ENCODE measurements around the gene CHRNA10. TPM values are rescaled to one million over a fixed set of nuclear protein-coding genes. Genes with fewer than 3 reads are reported as not detected.

Gene CHRNA10
- total and polyA plus RNA-seq, 2 experiments from 2014 or later, result 1.1 TPM; not detected in 1

DNA sequence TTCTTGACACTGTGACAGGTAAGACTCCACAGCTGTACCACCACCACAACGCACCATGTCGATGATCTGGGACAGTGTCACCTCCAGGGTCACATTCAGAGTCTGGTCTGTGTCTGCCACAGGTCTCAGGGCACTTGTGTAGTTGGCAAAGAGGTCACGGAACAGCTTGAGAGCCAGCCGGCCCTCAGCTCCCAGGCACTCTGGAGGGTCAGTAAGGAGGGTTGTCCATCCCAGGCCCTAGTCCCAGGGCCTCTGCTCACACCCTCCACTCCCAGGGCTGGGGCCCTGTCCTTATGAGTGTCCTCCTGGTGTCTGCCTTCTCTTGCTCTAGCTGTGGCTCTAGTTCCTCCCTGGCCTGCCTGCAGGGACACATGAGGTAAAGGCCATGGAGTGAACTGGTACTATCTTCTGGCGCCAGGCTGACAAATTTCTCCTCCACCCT, 1.4 kb downstream of the CHRNA10 start:
- peaks cover 15% of the 10 kb centered on the region for H3K36me3 ChIP-seq
- H3K27ac ChIP-seq, result peak overlapping the region; percentile 68
- H3K4me1 ChIP-seq (ENCODE audit: low read depth), result peaks cover 9% of the 10 kb centered on the region
- no peaks in the 10 kb centered on the region for H3K9me3 ChIP-seq (ENCODE audit: low read depth)
- H3K27me3 ChIP-seq, result no peaks in the 10 kb centered on the region
- peak in 1 of 2 donors; percentile 52 for DNase-seq (ENCODE audit: low read depth in 1 of 2, low spot score in 1 of 2)
- no peak overlapping the region for H3K4me3 ChIP-seq
- TF ChIP-seq, protein P1, sequence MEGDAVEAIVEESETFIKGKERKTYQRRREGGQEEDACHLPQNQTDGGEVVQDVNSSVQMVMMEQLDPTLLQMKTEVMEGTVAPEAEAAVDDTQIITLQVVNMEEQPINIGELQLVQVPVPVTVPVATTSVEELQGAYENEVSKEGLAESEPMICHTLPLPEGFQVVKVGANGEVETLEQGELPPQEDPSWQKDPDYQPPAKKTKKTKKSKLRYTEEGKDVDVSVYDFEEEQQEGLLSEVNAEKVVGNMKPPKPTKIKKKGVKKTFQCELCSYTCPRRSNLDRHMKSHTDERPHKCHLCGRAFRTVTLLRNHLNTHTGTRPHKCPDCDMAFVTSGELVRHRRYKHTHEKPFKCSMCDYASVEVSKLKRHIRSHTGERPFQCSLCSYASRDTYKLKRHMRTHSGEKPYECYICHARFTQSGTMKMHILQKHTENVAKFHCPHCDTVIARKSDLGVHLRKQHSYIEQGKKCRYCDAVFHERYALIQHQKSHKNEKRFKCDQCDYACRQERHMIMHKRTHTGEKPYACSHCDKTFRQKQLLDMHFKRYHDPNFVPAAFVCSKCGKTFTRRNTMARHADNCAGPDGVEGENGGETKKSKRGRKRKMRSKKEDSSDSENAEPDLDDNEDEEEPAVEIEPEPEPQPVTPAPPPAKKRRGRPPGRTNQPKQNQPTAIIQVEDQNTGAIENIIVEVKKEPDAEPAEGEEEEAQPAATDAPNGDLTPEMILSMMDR (IDR thresholded peaks at IDR 0.05; ENCODE audit: low read depth, low read length), result no peak

DNA sequence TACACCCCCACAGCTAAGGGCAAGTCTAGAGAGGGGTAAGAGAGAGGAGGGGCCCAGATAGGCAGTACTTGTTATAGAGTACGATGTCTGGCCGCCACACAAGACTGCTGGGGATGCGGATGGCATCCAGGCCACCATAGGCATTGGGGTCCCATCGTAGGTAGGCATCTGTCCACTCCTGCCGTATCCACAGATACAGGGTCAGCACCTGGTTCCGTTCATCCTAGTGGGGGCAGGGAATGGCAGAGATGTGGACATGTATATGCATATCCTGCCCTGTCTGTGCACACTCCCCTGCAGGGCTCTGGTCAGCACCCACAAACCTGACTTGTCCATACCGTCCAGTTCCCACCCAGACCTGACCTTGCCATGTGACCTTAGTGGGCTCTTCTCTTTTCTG, 2.1 kb downstream of the CHRNA10 start:
- no peaks in the 10 kb centered on the region for H3K27me3 ChIP-seq
- H3K4me3 ChIP-seq, result no peak overlapping the region
- DNase-seq (ENCODE audit: low read depth in 1 of 2, low spot score in 1 of 2), result no peak
- H3K4me1 ChIP-seq (ENCODE audit: low read depth), result peaks cover 9% of the 10 kb centered on the region
- H3K9me3 ChIP-seq (ENCODE audit: low read depth), result no peaks in the 10 kb centered on the region
- peak overlapping the region; percentile 68 for H3K27ac ChIP-seq
- TF ChIP-seq, protein P1 (IDR thresholded peaks at IDR 0.05; ENCODE audit: low read depth, low read length), result no peak
- peaks cover 9% of the 10 kb centered on the region for H3K36me3 ChIP-seq

DNA sequence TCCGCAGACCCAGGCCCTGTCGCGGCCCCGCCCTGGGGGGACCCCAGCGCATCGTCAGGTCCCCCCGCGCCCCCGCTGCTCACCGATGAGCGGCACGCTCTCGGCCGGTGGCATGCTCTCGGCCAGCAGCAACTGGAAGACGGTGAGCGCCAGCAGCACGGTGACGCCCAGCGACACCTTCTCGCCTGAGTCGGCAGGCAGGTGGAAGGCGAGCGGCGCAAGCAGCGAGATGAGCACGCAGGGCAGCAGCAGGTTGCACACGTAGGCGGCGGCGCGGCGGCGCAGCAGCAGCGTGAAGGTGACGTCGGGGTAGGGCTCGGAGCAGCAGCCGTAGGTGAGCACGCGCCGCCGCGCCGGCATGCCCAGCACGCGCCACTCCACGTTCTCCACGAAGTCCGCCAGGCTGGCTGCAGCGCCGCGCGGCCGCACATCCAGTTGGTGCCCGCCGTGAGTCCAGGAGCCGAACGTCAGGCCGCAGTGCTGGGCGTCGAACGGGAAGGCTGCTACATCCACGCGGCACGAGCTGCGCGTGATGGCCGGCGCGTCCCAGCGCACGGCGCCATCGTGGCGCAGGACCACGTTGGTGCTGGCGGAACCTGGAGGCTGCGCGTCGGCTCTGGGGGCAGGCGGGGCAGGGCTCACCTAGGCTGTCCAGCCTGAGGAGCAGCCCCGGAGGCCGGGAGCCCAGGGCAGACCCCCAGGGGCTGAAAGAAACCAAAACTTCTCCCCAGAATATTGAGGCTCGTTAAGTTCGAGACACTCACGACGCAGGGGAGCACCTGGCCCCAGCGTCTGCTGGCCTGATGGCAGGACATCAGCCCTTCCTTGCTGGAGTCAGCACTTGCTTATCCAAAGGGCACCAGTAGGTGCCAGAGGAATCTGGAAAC, 3.8 kb downstream of the CHRNA10 start:
- Histone ChIP-seq H3K36me3 (no peaks in the 10 kb centered on the region), H3K4me1 (ENCODE audit: low read depth) (peaks cover 9% of the 10 kb centered on the region), H3K27me3 (no peaks in the 10 kb centered on the region), H3K9me3 (ENCODE audit: low read depth) (no peaks in the 10 kb centered on the region), H3K4me3 (no peak overlapping the region), H3K27ac (no peak overlapping the region)
- DNase-seq (ENCODE audit: low read depth in 1 of 2, low spot score in 1 of 2), result no peak
- TF ChIP-seq, protein P1 (IDR thresholded peaks at IDR 0.05; ENCODE audit: low read depth, low read length), result no peak

DNA sequence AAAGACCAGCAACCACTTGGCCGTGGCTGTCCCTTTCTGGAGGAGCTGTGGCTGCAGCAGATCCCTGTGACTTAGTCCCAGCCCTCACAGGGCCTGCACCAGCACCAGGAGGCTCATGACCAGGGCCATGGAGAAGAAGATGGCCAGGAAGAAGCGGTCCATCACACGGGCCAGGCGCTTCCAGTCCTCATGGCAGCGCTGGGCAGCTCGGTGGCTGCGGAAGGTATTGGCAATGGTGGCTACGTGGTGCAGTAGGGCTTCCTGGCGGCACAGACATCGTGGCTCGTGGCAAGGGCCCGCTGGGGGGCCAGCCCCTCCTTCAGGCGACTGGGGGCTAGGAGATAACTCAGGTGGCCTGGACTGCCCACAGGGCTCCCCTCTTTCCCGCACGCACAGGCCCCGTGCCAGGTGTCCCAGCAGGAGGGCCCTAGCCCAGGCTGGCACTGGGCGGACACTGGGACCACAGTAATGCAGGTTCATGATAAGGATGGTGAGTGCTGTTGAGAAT, 5.1 kb downstream of the CHRNA10 start:
- DNase-seq (ENCODE audit: low read depth in 1 of 2, low spot score in 1 of 2), result no peak
- TF ChIP-seq, protein P1 (IDR thresholded peaks at IDR 0.05; ENCODE audit: low read depth, low read length), result no peak
- Histone ChIP-seq H3K36me3 (no peaks in the 10 kb centered on the region), H3K4me1 (ENCODE audit: low read depth) (peaks cover 9% of the 10 kb centered on the region), H3K9me3 (ENCODE audit: low read depth) (no peaks in the 10 kb centered on the region), H3K4me3 (no peak overlapping the region), H3K27ac (no peak overlapping the region), H3K27me3 (no peaks in the 10 kb centered on the region)

DNA sequence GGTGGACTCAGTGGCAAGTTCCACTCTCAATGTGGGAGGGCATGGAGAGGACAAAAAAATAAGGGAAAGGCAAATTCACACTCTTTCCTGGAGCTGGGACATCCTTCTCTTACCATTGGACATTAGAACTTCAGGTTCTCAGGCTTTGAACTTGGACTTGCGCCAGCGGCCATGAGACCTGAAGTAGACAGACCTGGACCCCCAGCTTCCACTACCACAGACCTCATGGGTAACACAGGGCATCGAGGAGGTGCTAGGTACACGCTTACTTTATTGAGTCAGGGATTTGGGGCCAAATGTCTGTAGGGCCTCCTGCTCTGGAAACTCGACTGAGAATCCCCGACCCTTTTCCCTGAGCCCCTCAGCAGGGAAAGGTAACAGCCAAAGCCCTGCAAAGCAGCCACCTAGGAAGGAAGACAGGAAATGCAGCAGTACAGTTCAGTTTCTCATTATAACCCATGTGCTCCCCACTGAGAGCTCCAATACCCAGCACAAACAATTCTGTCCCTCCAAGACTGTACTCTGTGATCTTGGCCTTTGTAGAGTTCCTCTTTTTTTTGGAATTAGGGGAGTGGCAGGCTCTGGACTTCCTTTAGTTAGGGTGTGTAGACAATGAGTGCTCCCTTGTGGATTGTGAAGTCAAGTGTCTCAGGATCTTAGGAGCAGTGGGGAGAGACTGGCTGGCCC, 5.7 kb downstream of the CHRNA10 start:
- DNase-seq (ENCODE audit: low read depth in 1 of 2, low spot score in 1 of 2), result no peak
- Histone ChIP-seq H3K36me3 (no peaks in the 10 kb centered on the region), H3K27me3 (no peaks in the 10 kb centered on the region), H3K4me3 (no peak overlapping the region), H3K4me1 (ENCODE audit: low read depth) (peaks cover 9% of the 10 kb centered on the region), H3K9me3 (ENCODE audit: low read depth) (no peaks in the 10 kb centered on the region), H3K27ac (no peak overlapping the region)
- TF ChIP-seq, protein P1 (IDR thresholded peaks at IDR 0.05; ENCODE audit: low read depth, low read length), result no peak
